ENCODE data around the gene PMEPA1. TPM values are rescaled to one million over a fixed set of nuclear protein-coding genes. Genes with fewer than 3 reads are reported as not detected.
A peak's percentile ranks its signal among the peaks of the same experiment; 100 is the strongest.

PMEPA1 gene
- total and polyA plus RNA-seq, 2 donors (not counting 3 experiments of a cell fraction or from before 2014, with no cell fraction given) = 31.6 to 33.2 TPM

GRCh38 chr20:57749869-57750268, 40.1 kb upstream of the PMEPA1 start:
- H3K79me2 ChIP-seq (ENCODE audit: control insufficient read depth, insufficient read depth, low read length) = no peaks in the 10 kb centered on the region
- no TSS peak for BruUV-seq (replicated peaks)
- no peaks in the 10 kb centered on the region for H3K9me1 ChIP-seq (replicated peaks; ENCODE audit: control insufficient read depth, extremely low read depth, insufficient read depth, low read length)
- H3K36me3 ChIP-seq (ENCODE audit: control insufficient read depth in 2 of 2, extremely low read depth in 1 of 2, insufficient read depth in 2 of 2, low read length in 2 of 2) = no peaks in the 10 kb centered on the region
- H4K20me1 ChIP-seq (replicated peaks; ENCODE audit: control insufficient read depth, extremely low read depth, insufficient read depth, low read length) = no peaks in the 10 kb centered on the region
- H3K4me2 ChIP-seq (ENCODE audit: insufficient read depth, low read length) = no peak overlapping the region
- H3K9ac ChIP-seq (replicated peaks; ENCODE audit: extremely low read depth, insufficient read depth, low read length) = no peak overlapping the region
- H3K4me3 ChIP-seq (replicated peaks in 1 of 3; ENCODE audit: insufficient read depth in 1 of 3, low read depth in 1 of 3, low read length in 3 of 3) = no peak overlapping the region
- H2AFZ ChIP-seq (ENCODE audit: low read depth, low read length) = peak overlapping the region; percentile 63
- intact Hi-C loops (cut with micrococcal nuclease) = loop anchor here (1.0 kb wide), 3 partner anchors 17 to 122 kb away; partner anchors contain the start of gene PMEPA1
- POLR2A ChIA-PET = interaction anchor here (1.8 kb wide), 1 partner anchor 40 kb away, joined by 5 read pairs; the partner anchor contains the start of gene PMEPA1
- peak; percentile 7 for DNase-seq (ENCODE audit: low read depth, low spot score)
- no peaks in the 10 kb centered on the region for H3K9me3 ChIP-seq (replicated peaks; ENCODE audit: control insufficient read depth, insufficient read depth, low read length)
- no peak for FAIRE-seq
- peaks cover 29% of the 10 kb centered on the region for H3K4me1 ChIP-seq (ENCODE audit: control insufficient read depth, extremely low read depth, insufficient read depth, low read length)
- TF ChIP-seq EZH2 (IDR thresholded peaks at IDR 0.05; ENCODE audit: borderline replicate concordance, low read depth, low read length, severe bottlenecking) = no peak
- TF ChIP-seq FOS (IDR thresholded peaks at IDR 0.05; ENCODE audit: borderline replicate concordance, insufficient read depth, low read length) = no peak
- no peak for TF ChIP-seq POLR2A (IDR thresholded peaks at IDR 0.05; ENCODE audit: low read depth, low read length)
- no peak for TF ChIP-seq MYC (IDR thresholded peaks at IDR 0.05; ENCODE audit: low read depth, low read length)
- no peak for TF ChIP-seq POLR2AphosphoS5 (IDR thresholded peaks at IDR 0.05; ENCODE audit: insufficient read depth, low read depth, low read length)
- TF ChIP-seq GATA2 (IDR thresholded peaks at IDR 0.05; ENCODE audit: insufficient read depth, insufficient read length, low read depth, low read length) = no peak
- no peak for TF ChIP-seq CTCF (IDR thresholded peaks at IDR 0.05; ENCODE audit: extremely low read depth in 1 of 2, insufficient read depth in 1 of 2, low read depth in 1 of 2, low read length in 2 of 2)
- TF ChIP-seq MAX (IDR thresholded peaks at IDR 0.05; ENCODE audit: insufficient read depth, insufficient read length) = no peak
- no peak for TF ChIP-seq JUN (IDR thresholded peaks at IDR 0.05; ENCODE audit: borderline replicate concordance, insufficient read depth, insufficient read length, low read depth)
- dilution Hi-C loops (cut with MboI; ENCODE audit: extremely low pct_ligation_motif_present, low sequenced_read_pairs) = no loop called here
- no peaks in the 10 kb centered on the region for H3K27me3 ChIP-seq (ENCODE audit: control insufficient read depth in 2 of 2, insufficient read depth in 2 of 2, low read length in 2 of 2)
- H3K27ac ChIP-seq (ENCODE audit: insufficient read depth, low read depth, low read length) = no peak overlapping the region
- CTCF ChIA-PET = interaction anchor here (0.7 kb wide), 2 partner anchors 51 to 127 kb away, joined by 3 to 4 read pairs; no protein-coding TSS in a partner anchor

Data from endothelial cell of umbilical vein (primary cell).